ENCODE results near the gene SLC5A10.

Gene SLC5A10

GRCh38 chr17:18965530-18966236 is 13.7 kb downstream of the SLC5A10 start:
- no peak for DNase-seq

- no peak for DNase-seq
These were observed 15.1 kb downstream of the SLC5A10 start for GRCh38 chr17:18966831-18967624.

- DNase-seq: peak; percentile 27
These were observed 16.0 kb downstream of the SLC5A10 start for GRCh38 chr17:18967916-18968315.

GRCh38 chr17:18968345-18968744 is 16.4 kb downstream of the SLC5A10 start:
- no peak for DNase-seq

GRCh38 chr17:18968945-18969887 is 17.3 kb downstream of the SLC5A10 start:
- peak; percentile 73 for DNase-seq

GRCh38 chr17:18970582-18971480 is 18.9 kb downstream of the SLC5A10 start:
- DNase-seq: no peak

GRCh38 chr17:18971801-18972200 is 19.8 kb downstream of the SLC5A10 start:
- no peak for DNase-seq

- DNase-seq: no peak
These were observed 22.6 kb downstream of the SLC5A10 start for GRCh38 chr17:18974407-18975149.

- no peak for DNase-seq
These were observed 23.6 kb downstream of the SLC5A10 start for GRCh38 chr17:18975597-18975996.

- DNase-seq: no peak
These were observed 24.2 kb downstream of the SLC5A10 start for GRCh38 chr17:18976201-18976600.

- no peak for DNase-seq
These were observed 25.1 kb downstream of the SLC5A10 start for GRCh38 chr17:18977021-18977420.

- DNase-seq: no peak
These were observed 25.7 kb downstream of the SLC5A10 start for GRCh38 chr17:18977646-18978045.

GRCh38 chr17:18978050-18978449 is 26.1 kb downstream of the SLC5A10 start:
- DNase-seq: no peak

- DNase-seq: no peak
These were observed 26.7 kb downstream of the SLC5A10 start for GRCh38 chr17:18978655-18979054.

- DNase-seq: no peak
These were observed 28.8 kb downstream of the SLC5A10 start for GRCh38 chr17:18980682-18981334.

GRCh38 chr17:18981335-18981641 is 29.3 kb downstream of the SLC5A10 start:
- no peak for DNase-seq

GRCh38 chr17:18981642-18982424 is 29.9 kb downstream of the SLC5A10 start:
- DNase-seq: no peak

- no peak for DNase-seq
These were observed 32.5 kb downstream of the SLC5A10 start for GRCh38 chr17:18984273-18985114.

GRCh38 chr17:18985475-18985874 is 33.5 kb downstream of the SLC5A10 start:
- DNase-seq: no peak

All from hematopoietic multipotent progenitor cell treated with erythropoietin and hydrocortisone succinate and interleukin-3 and kit ligand, for 6 days (in vitro differentiated cells).